Liver (tissue), 3 donors: ENCODE measurements around the gene XRRA1.

Experiments used
- GABPA ChIP-seq, 2 donors: IDR thresholded peaks in 1 of 2; conservative IDR thresholded peaks in 1 of 2; 2 replicates each; pipeline ENCODE4 v1.6.1; 2016; ENCODE audit warnings: antibody characterized with exemption in 2 of 2, mild to moderate bottlenecking in 1 of 2, moderate library complexity in 1 of 2
- NR2F2 ChIP-seq: IDR thresholded peaks from 2 replicates; pipeline ENCODE4 v1.6.1; 2016; ENCODE audit warnings: antibody characterized with exemption
- RAD21 ChIP-seq, 2 donors: IDR thresholded peaks; 2 replicates each; pipeline ENCODE4 v1.6.1; 2016; ENCODE audit warnings: antibody characterized with exemption in 2 of 2, mild to moderate bottlenecking in 2 of 2
- RXRA ChIP-seq, 2 donors: IDR thresholded peaks; 2 replicates each; pipeline ENCODE4 v1.6.1; 2017 to 2018; ENCODE audit warnings: antibody characterized with exemption in 2 of 2, mild to moderate bottlenecking in 1 of 2
- TF ChIP-seq, protein P1 (sequence below): IDR thresholded peaks from 2 replicates; pipeline ENCODE4 v1.6.1; 2016; ENCODE audit warnings: antibody characterized with exemption, mild to moderate bottlenecking
- TF ChIP-seq, protein P2 (sequence below): fragments of 150-350 bp; IDR thresholded peaks from 2 replicates; pipeline ENCODE4 v1.5.1; 2017; ENCODE audit warnings: improper control_type of control experiment, low read depth, low read length; ENCODE audit not compliant: missing input control
- TF ChIP-seq, protein P3 (sequence below): IDR thresholded peaks from 2 replicates; pipeline ENCODE4 v1.6.1; 2016; ENCODE audit warnings: antibody characterized with exemption
- donor health status: healthy.
- donor health status: healthy.

DNA sequence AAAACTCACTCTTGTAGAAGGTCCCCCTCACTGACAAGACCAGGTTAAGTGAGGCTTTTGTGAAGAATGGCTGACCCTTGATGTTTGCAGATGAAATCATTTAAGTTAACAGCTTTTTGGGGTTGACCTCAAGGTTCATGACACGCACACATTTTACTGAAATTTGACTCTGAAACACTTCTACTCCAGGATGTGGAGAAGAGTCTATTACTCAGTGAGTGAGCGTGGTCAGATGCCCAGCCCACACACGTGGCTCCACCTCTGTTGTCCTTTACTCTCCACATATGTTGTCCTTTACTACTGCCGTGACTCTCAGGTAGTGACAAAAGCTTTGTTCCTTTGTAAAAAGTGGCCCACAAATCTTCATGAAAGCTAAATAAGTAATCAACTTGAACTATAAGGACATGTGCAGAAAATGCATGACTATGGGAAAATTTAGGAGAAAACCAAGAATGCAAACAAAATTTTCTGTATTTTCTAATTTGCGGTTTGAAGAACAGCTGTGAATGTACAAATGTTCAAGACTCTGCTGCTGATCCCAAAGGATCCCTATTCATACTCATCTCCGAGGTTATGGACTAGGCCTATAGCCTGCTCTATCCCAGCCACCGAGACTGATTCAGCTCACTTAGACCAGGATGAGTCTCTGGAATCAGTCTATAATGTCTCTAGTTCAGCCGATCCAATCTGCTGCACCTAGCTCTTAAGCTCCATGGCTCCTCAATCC, 22.4 kb downstream of the XRRA1 start:
- TF ChIP-seq, protein P1, sequence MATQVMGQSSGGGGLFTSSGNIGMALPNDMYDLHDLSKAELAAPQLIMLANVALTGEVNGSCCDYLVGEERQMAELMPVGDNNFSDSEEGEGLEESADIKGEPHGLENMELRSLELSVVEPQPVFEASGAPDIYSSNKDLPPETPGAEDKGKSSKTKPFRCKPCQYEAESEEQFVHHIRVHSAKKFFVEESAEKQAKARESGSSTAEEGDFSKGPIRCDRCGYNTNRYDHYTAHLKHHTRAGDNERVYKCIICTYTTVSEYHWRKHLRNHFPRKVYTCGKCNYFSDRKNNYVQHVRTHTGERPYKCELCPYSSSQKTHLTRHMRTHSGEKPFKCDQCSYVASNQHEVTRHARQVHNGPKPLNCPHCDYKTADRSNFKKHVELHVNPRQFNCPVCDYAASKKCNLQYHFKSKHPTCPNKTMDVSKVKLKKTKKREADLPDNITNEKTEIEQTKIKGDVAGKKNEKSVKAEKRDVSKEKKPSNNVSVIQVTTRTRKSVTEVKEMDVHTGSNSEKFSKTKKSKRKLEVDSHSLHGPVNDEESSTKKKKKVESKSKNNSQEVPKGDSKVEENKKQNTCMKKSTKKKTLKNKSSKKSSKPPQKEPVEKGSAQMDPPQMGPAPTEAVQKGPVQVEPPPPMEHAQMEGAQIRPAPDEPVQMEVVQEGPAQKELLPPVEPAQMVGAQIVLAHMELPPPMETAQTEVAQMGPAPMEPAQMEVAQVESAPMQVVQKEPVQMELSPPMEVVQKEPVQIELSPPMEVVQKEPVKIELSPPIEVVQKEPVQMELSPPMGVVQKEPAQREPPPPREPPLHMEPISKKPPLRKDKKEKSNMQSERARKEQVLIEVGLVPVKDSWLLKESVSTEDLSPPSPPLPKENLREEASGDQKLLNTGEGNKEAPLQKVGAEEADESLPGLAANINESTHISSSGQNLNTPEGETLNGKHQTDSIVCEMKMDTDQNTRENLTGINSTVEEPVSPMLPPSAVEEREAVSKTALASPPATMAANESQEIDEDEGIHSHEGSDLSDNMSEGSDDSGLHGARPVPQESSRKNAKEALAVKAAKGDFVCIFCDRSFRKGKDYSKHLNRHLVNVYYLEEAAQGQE: no peak
- TF ChIP-seq, protein P2, sequence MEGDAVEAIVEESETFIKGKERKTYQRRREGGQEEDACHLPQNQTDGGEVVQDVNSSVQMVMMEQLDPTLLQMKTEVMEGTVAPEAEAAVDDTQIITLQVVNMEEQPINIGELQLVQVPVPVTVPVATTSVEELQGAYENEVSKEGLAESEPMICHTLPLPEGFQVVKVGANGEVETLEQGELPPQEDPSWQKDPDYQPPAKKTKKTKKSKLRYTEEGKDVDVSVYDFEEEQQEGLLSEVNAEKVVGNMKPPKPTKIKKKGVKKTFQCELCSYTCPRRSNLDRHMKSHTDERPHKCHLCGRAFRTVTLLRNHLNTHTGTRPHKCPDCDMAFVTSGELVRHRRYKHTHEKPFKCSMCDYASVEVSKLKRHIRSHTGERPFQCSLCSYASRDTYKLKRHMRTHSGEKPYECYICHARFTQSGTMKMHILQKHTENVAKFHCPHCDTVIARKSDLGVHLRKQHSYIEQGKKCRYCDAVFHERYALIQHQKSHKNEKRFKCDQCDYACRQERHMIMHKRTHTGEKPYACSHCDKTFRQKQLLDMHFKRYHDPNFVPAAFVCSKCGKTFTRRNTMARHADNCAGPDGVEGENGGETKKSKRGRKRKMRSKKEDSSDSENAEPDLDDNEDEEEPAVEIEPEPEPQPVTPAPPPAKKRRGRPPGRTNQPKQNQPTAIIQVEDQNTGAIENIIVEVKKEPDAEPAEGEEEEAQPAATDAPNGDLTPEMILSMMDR: no peak
- TF ChIP-seq, protein P3, sequence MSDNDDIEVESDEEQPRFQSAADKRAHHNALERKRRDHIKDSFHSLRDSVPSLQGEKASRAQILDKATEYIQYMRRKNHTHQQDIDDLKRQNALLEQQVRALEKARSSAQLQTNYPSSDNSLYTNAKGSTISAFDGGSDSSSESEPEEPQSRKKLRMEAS: no peak
- TF ChIP-seq GABPA (IDR thresholded peaks at IDR 0.05 in 1 of 2, conservative IDR thresholded peaks at IDR 0.05 in 1 of 2) (no peak), RAD21 (IDR thresholded peaks at IDR 0.05) (no peak), RXRA (IDR thresholded peaks at IDR 0.05) (no peak), NR2F2 (no peak)
